Neural progenitor cell (in vitro differentiated cells): ENCODE data around the gene MYCBPAP.

Source experiments
- CTCF ChIP-seq: fragments of 200-600 bp; sonication (generic); IDR thresholded peaks from 2 replicates; pipeline ENCODE4 v1.5.1; 2017; ENCODE audit warnings: antibody characterized with exemption, mild to moderate bottlenecking
- EZH2 ChIP-seq: fragments of 200-600 bp; sonication (generic); IDR thresholded peaks from 2 replicates; pipeline ENCODE4 v1.6.1; 2017; ENCODE audit warnings: antibody characterized with exemption, mild to moderate bottlenecking, moderate library complexity

- TF ChIP-seq CTCF (no peak), EZH2 (no peak)
Observed at GRCh38 chr17:50461550-50462132, 46.6 kb upstream of the MYCBPAP start.
